Measurements from ENCODE around the gene ZNF132.

ZNF132 gene

DNA sequence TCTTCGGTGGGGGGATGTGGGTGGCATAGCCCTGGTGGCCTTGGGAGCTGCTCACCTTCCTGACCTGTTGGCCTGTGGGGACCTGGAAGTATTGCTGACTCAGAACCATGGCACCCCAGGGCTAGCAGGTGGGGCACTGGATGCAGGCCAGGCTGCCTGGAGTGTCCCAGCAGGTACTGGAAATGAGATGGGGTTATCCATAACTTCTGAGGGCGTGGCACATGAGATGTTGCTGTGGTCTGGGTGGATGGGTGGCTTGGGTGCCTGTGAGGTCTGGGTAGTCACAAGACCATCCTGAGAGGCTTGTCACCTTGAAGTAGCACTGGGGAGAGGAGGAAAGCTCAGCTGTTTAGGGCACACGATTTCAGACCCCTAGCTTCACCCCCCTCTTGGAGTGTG is 45.1 kb downstream of the ZNF132 start:
- no peak overlapping the region for H3K4me3 ChIP-seq (replicated peaks in 1 of 2; ENCODE audit: low read depth in 2 of 2, low read length in 2 of 2)
- TF ChIP-seq, protein P1, sequence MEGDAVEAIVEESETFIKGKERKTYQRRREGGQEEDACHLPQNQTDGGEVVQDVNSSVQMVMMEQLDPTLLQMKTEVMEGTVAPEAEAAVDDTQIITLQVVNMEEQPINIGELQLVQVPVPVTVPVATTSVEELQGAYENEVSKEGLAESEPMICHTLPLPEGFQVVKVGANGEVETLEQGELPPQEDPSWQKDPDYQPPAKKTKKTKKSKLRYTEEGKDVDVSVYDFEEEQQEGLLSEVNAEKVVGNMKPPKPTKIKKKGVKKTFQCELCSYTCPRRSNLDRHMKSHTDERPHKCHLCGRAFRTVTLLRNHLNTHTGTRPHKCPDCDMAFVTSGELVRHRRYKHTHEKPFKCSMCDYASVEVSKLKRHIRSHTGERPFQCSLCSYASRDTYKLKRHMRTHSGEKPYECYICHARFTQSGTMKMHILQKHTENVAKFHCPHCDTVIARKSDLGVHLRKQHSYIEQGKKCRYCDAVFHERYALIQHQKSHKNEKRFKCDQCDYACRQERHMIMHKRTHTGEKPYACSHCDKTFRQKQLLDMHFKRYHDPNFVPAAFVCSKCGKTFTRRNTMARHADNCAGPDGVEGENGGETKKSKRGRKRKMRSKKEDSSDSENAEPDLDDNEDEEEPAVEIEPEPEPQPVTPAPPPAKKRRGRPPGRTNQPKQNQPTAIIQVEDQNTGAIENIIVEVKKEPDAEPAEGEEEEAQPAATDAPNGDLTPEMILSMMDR (IDR thresholded peaks at IDR 0.05; ENCODE audit: low read depth, low read length), result no peak
- DNase-seq (ENCODE audit: low read depth in 2 of 2), result no peak

DNA sequence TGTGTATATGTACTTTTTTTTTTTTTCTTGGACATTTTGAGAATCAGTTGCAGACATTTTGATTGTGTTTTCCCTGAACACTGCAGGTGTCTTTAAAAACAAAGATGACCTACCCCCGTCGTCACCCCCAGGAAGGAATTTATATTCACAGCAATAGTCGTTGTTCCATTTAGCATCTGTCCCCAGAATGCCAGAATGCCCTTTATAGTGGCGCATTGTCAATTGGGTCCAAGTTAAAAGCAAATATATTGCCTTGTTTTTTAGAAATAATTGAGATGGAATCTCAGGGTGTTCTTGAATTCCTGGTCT is 46.3 kb downstream of the ZNF132 start:
- no peak overlapping the region for H3K4me3 ChIP-seq (replicated peaks in 1 of 2; ENCODE audit: low read depth in 2 of 2, low read length in 2 of 2)
- DNase-seq (ENCODE audit: low read depth in 2 of 2), result no peak
- TF ChIP-seq, protein P1 (IDR thresholded peaks at IDR 0.05; ENCODE audit: low read depth, low read length), result no peak

- no peak overlapping the region for H3K4me3 ChIP-seq (replicated peaks in 1 of 2; ENCODE audit: low read depth in 2 of 2, low read length in 2 of 2)
- DNase-seq (ENCODE audit: low read depth in 2 of 2), result no peak
- TF ChIP-seq, protein P1 (IDR thresholded peaks at IDR 0.05; ENCODE audit: low read depth, low read length), result no peak
Observed at GRCh38 chr19:58392945-58393724, 46.8 kb downstream of the ZNF132 start.

- no peak for DNase-seq (ENCODE audit: low read depth in 2 of 2)
- peak overlapping the region; percentile 79 to 87 for H3K4me3 ChIP-seq (replicated peaks in 1 of 2; ENCODE audit: low read depth in 2 of 2, low read length in 2 of 2)
- TF ChIP-seq, protein P1 (IDR thresholded peaks at IDR 0.05; ENCODE audit: low read depth, low read length), result no peak
Observed at GRCh38 chr19:58388175-58388526, 51.8 kb downstream of the ZNF132 start.

GRCh38 chr19:58387338-58388174 is 52.4 kb downstream of the ZNF132 start:
- TF ChIP-seq, protein P1 (IDR thresholded peaks at IDR 0.05; ENCODE audit: low read depth, low read length), result no peak
- no peak for DNase-seq (ENCODE audit: low read depth in 2 of 2)
- H3K4me3 ChIP-seq (replicated peaks in 1 of 2; ENCODE audit: low read depth in 2 of 2, low read length in 2 of 2), result peak overlapping the region; percentile 79 to 87

GRCh38 chr19:58386576-58387337 is 53.2 kb downstream of the ZNF132 start, which contains the start of gene RPS5:
Gene RPS5 (plus strand): TSS chr19:58387269. CDS start chr19:58388138, 869 bp downstream.
- peak; percentile 99 for DNase-seq (ENCODE audit: low read depth in 2 of 2)
- peak within 1 kb of the TSS; percentile 79 to 87 for H3K4me3 ChIP-seq (replicated peaks in 1 of 2; ENCODE audit: low read depth in 2 of 2, low read length in 2 of 2)
- TF ChIP-seq, protein P1 (IDR thresholded peaks at IDR 0.05; ENCODE audit: low read depth, low read length), result no peak

Data from cardiac fibroblast (primary cell).